ENCODE data around the gene RSPH9.
"Not testable (repeated sequence)": the region's sequence is repeated elsewhere in the genome, so short reads cannot be mapped to it uniquely, and the experiment has no call there.

Gene RSPH9

GRCh38 chr6:43689421-43689820, 44.6 kb downstream of the RSPH9 start:
- DNase-seq, result no peak

GRCh38 chr6:43695215-43695966, 50.6 kb downstream of the RSPH9 start:
- no peak for DNase-seq

- no peak for DNase-seq
Measured at GRCh38 chr6:43695967-43696291, 51.1 kb downstream of the RSPH9 start.

GRCh38 chr6:43697421-43697820, 52.6 kb downstream of the RSPH9 start:
- DNase-seq, result no peak

- no peak for DNase-seq
Measured at GRCh38 chr6:43698584-43699349, 53.9 kb downstream of the RSPH9 start.

- DNase-seq, result no peak
Measured at GRCh38 chr6:43699564-43700186, 54.8 kb downstream of the RSPH9 start.

- not testable (repeated sequence) for DNase-seq
Measured at GRCh38 chr6:43700939-43701560, 56.2 kb downstream of the RSPH9 start.

- no peak for DNase-seq
Measured at GRCh38 chr6:43702171-43702533, 57.3 kb downstream of the RSPH9 start.

- DNase-seq, result no peak
Measured at GRCh38 chr6:43702534-43703440, 58.0 kb downstream of the RSPH9 start.

GRCh38 chr6:43703512-43704429, 58.9 kb downstream of the RSPH9 start:
- no peak for DNase-seq

GRCh38 chr6:43705996-43706395, 61.2 kb downstream of the RSPH9 start:
- no peak for DNase-seq

GRCh38 chr6:43706788-43707187, 62.0 kb downstream of the RSPH9 start:
- DNase-seq, result no peak

GRCh38 chr6:43707269-43707668, 62.4 kb downstream of the RSPH9 start:
- no peak for DNase-seq

- DNase-seq, result no peak
Measured at GRCh38 chr6:43707767-43708166, 62.9 kb downstream of the RSPH9 start.

GRCh38 chr6:43708860-43709653, 64.2 kb downstream of the RSPH9 start:
- no peak for DNase-seq

- DNase-seq, result no peak
Measured at GRCh38 chr6:43709654-43710303, 64.9 kb downstream of the RSPH9 start.

GRCh38 chr6:43710576-43710975, 65.7 kb downstream of the RSPH9 start:
- DNase-seq, result no peak

GRCh38 chr6:43712579-43712978, 67.7 kb downstream of the RSPH9 start:
- no peak for DNase-seq

GRCh38 chr6:43713643-43714310, 68.9 kb downstream of the RSPH9 start:
- no peak for DNase-seq
